HG03135 (cell line): ENCODE measurements around the gene ZC2HC1C.

Source experiments
- ATAC-seq: cut with Tn5 transposase; IDR thresholded peaks from one replicate; pipeline ENCODE4 v1.9.1; 2021; ENCODE audit warnings: mild to moderate bottlenecking, moderate library complexity; ENCODE audit not compliant: unreplicated experiment

ZC2HC1C gene

GRCh38 chr14:75069121-75069810 is at the start of gene ZC2HC1C:
ZC2HC1C (plus strand) TSS chr14:75069641; CDS start chr14:75070574, 933 bp downstream.
- peak; percentile 59 for ATAC-seq

GRCh38 chr14:75022655-75023054 is 46.8 kb upstream of the ZC2HC1C start:
- ATAC-seq, result no peak

GRCh38 chr14:75023108-75023507 is 46.3 kb upstream of the ZC2HC1C start:
- no peak for ATAC-seq

GRCh38 chr14:75025082-75025481 is 44.4 kb upstream of the ZC2HC1C start:
- no peak for ATAC-seq

- no peak for ATAC-seq
These were observed 43.6 kb upstream of the ZC2HC1C start for GRCh38 chr14:75025876-75026275.

- ATAC-seq, result no peak
These were observed 39.3 kb upstream of the ZC2HC1C start for GRCh38 chr14:75030147-75030546.

- ATAC-seq, result no peak
These were observed 36.5 kb upstream of the ZC2HC1C start for GRCh38 chr14:75032939-75033338.

- ATAC-seq, result no peak
These were observed 28.9 kb upstream of the ZC2HC1C start for GRCh38 chr14:75040507-75040906.

- no peak for ATAC-seq
These were observed 28.5 kb upstream of the ZC2HC1C start for GRCh38 chr14:75040959-75041358.

GRCh38 chr14:75041613-75042012 is 27.8 kb upstream of the ZC2HC1C start:
- no peak for ATAC-seq

- ATAC-seq, result no peak
These were observed 27.4 kb upstream of the ZC2HC1C start for GRCh38 chr14:75042035-75042434.

- no peak for ATAC-seq
These were observed 25.1 kb upstream of the ZC2HC1C start for GRCh38 chr14:75044322-75044721.

- no peak for ATAC-seq
These were observed 24.7 kb upstream of the ZC2HC1C start for GRCh38 chr14:75044752-75045151.

GRCh38 chr14:75046275-75046674 is 23.2 kb upstream of the ZC2HC1C start:
- ATAC-seq, result no peak

- ATAC-seq, result no peak
These were observed 22.5 kb upstream of the ZC2HC1C start for GRCh38 chr14:75046899-75047298.

GRCh38 chr14:75047506-75047905 is 21.9 kb upstream of the ZC2HC1C start:
- ATAC-seq, result no peak

- no peak for ATAC-seq
These were observed 21.3 kb upstream of the ZC2HC1C start for GRCh38 chr14:75048101-75048500.

- ATAC-seq, result no peak
These were observed 20.3 kb upstream of the ZC2HC1C start for GRCh38 chr14:75049136-75049535.

GRCh38 chr14:75049731-75050201 is 19.7 kb upstream of the ZC2HC1C start:
- ATAC-seq, result no peak

- ATAC-seq, result peak; percentile 69
These were observed 18.4 kb upstream of the ZC2HC1C start, which contains the start of gene MLH3 for GRCh38 chr14:75050852-75051555. MLH3 (minus strand) TSS chr14:75051467; CDS start chr14:75049655, 1,812 bp downstream.

GRCh38 chr14:75051556-75051899 is 17.9 kb upstream of the ZC2HC1C start:
- no peak for ATAC-seq
